Stomach (tissue), 4 donors: ENCODE data around the gene SEZ6L.

Experiments
- EP300 ChIP-seq: sonication (generic); formaldehyde crosslinking; IDR thresholded peaks from one replicate; pipeline ENCODE4 v1.6.1; 2017; ENCODE audit warnings: antibody characterized with exemption
- POLR2A ChIP-seq, 4 donors: fragments of 450-650 bp; IDR thresholded peaks; one replicate each; pipeline ENCODE4 v1.6.1; 2016; ENCODE audit warnings: antibody characterized with exemption in 4 of 4, control low read depth in 2 of 4, mild to moderate bottlenecking in 1 of 4, moderate library complexity in 1 of 4
- POLR2AphosphoS5 ChIP-seq, 3 donors: sonication (generic); formaldehyde crosslinking; IDR thresholded peaks; one replicate each; pipeline ENCODE4 v1.6.1; 2016; ENCODE audit warnings: antibody characterized with exemption in 3 of 3
- TF ChIP-seq, protein P1 (sequence below), 7 experiments: fragments of 450-650 bp in 4 of 7; fragments of 200-600 bp in 3 of 7; sonication (generic) in 3 of 7; IDR thresholded peaks; one replicate each; pipeline ENCODE4 v1.5.1; 2016 to 2019; ENCODE audit warnings: antibody characterized with exemption in 7 of 7, control low read depth in 2 of 7, mild to moderate bottlenecking in 1 of 7

DNA sequence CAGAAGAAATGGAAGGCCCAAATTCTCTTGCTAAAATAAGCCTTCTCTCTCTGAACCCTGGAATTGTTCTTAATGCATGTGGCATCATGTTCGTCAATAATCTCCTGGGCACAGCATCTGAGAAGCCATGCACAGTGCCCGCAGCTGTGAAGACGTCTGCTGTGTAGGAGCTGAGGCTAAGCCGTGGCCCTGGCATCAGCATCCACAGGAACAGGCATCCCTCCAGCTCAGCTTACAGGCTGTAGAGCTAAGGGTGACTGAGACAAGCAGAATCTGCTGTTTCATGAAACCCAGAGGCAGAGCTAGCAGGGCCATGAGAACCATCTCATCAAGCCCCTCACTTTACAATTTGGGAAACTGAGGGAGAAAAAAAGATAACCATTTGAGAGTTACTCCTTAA lies 60.6 kb downstream of the SEZ6L start:
- TF ChIP-seq, protein P1, sequence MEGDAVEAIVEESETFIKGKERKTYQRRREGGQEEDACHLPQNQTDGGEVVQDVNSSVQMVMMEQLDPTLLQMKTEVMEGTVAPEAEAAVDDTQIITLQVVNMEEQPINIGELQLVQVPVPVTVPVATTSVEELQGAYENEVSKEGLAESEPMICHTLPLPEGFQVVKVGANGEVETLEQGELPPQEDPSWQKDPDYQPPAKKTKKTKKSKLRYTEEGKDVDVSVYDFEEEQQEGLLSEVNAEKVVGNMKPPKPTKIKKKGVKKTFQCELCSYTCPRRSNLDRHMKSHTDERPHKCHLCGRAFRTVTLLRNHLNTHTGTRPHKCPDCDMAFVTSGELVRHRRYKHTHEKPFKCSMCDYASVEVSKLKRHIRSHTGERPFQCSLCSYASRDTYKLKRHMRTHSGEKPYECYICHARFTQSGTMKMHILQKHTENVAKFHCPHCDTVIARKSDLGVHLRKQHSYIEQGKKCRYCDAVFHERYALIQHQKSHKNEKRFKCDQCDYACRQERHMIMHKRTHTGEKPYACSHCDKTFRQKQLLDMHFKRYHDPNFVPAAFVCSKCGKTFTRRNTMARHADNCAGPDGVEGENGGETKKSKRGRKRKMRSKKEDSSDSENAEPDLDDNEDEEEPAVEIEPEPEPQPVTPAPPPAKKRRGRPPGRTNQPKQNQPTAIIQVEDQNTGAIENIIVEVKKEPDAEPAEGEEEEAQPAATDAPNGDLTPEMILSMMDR (IDR thresholded peaks at IDR 0.05) = no peak
- no peak for TF ChIP-seq POLR2A (IDR thresholded peaks at IDR 0.05)
- TF ChIP-seq POLR2AphosphoS5 (IDR thresholded peaks at IDR 0.05) = no peak
- no peak for TF ChIP-seq EP300
